GM18907 (cell line): ENCODE measurements around the gene LINGO1.

Source experiments
- ATAC-seq: cut with Tn5 transposase; IDR thresholded peaks from one replicate; pipeline ENCODE4 v1.9.1; 2021; ENCODE audit warnings: mild to moderate bottlenecking, moderate library complexity; ENCODE audit not compliant: unreplicated experiment

Gene LINGO1

DNA sequence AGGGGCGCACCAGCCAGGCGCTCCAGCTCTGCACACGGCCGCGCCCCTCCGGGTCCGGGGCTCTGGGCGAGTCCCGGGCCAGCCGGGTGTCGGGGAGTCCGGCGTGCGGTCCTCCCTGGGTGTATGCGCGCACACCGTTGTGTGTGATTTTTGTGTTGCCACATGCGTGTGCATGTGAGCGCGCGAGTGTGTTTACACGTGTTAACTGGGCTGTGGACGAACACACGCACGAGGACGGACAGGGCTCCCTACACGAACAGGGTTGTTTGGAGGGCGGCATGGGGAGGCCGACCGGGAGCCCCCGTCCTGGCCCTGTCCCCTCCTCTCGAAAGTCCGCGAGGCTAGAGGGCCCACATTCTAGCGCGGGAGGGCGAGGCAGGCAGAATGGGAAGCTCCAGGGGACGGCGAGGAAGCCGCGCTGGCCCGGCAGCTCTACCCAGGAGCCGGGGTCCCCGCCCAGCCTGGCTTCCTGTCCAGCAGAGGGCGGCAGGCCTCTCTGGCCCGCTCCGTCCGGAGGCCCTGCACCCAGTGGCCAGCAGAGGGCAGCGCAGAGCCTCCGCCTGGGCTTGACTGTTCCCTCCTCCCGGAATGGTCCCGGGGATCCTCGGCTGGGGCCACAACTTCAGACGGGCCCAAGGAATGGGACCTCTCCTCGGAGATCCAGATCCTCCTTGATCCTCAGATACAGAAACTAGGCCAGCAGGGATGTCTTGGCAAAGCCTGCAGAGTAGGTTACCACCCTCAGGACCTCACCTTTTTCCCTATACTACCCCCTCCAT lies 611 bp upstream of the LINGO1 start:
- ATAC-seq, result peak; percentile 69

DNA sequence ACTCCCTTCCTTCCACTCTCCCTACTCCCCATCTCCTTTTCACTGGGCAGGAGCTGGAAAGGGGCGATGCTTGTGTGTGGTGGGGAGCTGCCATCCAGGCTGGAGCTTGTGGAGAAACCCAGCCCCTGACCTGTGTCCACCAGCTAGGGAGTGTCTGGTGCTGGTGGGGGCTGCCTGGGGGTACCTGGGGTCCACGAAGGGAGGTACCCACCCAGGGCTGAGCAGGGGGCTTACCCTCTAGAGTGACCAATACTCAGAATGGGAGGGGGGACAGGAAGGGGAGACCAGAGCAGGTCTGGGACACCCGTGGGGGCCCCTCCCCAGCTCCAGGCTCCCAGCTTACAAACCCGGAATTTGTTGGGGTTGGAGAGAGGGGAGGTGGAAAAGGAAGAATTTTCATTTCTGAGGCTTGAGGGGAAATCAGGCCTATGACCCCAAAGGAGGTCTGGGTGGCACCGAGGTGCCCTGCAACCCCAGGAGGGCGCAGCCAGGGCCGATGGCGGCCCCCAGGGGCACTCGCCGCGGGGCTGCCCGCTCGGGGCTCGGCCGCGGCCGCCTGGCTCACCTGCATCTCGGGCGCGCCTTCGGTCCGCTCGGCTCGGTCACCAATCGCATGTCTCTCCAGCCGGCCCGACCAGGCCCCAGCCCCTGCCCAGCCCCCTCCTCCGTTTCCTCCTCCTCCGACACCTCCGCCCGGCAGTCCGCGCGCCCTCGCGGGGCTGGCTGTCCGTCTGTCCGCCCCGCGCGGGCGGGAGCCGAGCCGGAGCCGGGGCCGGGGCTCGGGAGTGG lies 773 bp downstream of the LINGO1 start:
- ATAC-seq, result no peak

DNA sequence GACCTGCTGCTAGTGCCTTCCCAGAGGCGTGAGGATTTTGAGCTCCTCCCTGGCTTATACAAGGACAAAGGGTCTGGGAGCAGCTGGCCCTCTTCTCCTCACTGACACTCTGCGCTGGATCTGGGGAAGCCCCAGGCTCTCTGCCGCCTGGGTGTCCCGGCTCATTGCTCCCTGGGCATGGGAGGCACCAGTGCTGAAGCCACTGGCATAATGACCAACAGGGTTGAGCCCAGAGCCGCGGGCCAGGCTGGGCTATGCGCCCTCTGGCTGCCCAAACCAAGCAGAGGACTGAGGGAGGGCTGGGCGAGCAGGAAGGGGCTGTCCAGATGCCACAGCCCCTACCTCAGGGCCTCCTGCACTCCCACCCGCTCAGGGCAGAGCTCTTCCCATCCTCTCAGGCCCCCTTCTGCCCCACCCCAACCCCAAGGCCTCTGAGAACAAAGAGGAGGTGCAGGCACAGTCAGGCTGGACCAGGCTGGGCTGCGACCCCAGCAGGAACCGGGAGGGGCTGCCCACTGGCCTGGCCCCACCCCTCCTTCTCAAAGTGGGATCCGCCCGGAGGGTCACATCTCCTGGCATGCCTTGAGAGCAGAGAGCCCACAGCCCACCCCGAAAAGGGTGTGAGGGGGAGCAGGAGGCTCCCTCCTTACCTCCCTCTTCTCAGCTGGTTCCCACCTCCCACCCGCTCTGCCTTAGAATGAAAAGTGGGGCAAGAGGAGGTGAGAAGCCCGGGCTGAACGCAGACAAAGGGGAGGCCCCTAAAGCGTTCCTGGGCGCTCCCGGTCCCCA lies 1.6 kb downstream of the LINGO1 start:
- no peak for ATAC-seq

DNA sequence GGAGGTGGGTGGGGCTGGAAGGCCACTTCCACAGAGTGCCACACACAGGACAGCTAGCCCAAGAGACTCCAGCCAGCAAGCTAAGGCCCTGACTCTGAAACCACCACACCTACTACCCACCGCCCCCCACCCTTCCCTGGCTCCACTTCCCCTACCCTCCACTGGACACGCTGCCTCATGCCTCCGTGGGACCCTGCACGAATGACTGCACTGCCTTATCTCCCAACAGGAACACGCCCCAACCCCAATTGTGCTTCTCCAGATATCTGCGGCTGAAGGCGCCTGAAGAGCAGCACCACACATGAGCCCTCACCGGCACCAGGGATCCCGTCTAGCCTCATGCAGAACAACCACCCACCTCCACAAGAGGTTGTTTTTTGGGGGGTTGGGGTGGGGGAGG lies 2.7 kb downstream of the LINGO1 start:
- no peak for ATAC-seq

DNA sequence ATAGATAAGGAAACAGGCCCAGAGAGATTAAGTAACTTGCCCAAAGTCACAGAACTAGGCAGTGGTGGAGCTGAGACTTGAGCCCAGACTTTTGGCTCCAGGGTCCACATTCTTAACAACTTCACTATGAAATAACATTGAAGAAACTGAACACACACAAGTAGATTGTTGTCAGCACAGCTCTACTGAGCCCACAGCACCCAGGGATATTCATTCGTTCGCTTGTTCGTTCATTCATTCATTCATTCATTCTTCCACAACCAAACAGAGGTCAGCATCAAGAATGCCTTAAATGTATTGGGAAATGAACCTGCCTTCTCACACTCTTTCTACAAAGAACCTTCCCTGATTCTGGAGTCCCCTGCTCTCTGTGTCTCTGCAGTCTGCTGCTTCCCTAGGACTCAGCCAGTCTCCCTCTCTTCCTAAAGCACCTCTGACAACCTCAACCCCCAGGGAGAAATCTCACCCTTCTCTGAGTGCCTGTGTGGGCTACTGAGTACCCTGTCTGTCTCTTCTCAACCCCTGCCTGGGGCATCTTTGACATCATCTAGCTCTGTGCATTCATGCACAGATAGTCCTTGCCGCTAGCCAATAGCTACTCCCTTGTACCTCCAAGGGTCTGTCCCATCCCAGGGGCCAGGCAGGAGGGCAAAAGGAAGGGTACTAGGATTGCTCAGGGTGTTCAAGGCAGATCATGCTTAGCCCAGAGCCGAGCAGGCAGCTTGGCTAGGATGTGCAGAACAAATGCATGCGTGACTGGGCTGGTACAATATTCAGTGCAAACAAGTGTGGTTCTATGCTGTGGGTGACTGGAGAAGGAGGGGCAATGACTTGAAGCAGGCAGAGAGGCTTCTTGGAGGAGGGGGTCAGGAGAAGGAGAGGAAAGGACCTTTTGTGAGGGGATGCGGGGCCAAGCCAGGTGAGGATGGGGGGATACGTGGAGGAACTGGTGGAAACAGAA lies 3.4 kb downstream of the LINGO1 start:
- no peak for ATAC-seq

DNA sequence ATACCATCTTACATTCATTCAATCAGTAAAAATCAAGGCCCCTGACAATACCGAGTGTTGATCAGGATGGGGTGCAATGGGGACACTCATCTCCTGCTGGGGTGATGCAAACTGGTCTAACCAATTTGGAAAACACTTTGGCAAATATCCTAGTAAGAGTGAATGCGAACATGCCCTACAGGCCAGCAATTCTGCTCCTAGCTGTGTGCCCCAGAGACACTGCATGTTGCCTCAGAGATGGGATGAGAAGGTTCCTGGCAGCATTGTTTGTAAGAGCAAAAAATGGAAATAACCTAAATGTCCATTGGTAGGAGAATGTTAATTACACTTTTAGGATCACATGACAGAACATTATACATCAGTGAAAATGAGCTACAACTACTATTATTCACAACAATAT lies 4.7 kb downstream of the LINGO1 start:
- no peak for ATAC-seq

DNA sequence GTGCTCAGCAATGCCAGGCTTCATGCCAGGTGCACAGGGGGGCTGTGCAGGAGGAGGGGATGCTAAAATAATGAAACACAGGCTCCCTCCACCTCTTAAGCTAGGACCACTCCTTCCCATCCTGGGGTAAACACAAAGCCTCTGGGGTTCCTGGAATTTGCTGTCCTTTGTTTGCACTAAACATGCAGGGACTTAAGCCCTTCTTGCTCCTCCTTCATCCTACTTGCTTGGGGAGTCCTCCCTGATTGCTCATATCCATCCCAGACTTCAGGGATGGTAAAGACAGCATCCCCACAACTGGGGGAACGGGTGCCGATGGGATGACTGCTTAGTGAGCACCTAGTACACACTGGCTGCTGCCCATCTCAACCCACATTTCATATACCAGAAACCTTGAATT lies 5.1 kb downstream of the LINGO1 start:
- ATAC-seq, result no peak

DNA sequence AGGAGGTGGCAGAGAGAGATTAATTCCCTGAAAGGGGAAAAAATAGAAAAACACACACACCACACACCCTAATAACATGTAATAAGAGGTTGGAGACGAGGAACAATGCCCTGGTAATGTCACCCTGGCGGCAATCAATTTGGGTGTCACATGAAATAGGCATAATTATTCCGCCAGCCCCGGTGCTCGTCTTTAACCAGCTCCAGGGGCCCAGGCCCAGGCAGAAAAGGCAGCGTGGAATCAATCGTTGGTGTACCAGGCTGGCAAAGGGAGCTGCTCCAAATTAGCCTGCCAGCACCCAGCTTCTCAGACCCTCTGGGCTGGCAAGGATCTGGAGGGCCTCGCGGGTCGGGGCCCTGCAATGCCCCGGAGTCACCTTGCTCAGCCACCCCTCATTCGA lies 5.6 kb downstream of the LINGO1 start:
- ATAC-seq, result no peak

DNA sequence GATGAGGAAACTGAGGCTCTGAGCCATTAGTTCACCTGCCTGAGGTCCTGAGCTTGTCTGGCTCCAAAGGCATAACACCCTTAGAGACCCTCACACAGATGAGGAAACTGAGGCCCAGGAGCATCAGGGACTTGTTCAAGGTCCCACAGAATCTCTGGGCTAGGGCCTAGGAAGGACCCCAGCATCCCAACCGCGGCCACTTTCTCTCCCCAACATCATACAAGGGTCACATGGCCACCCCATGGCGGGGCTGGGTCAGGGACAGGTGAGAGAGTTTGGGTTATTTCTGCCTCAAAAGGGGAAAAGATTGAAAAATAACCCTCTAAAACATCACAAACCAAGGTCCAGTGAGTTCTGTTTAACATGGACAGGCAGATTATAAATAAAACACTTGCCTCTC lies 6.7 kb downstream of the LINGO1 start:
- no peak for ATAC-seq

DNA sequence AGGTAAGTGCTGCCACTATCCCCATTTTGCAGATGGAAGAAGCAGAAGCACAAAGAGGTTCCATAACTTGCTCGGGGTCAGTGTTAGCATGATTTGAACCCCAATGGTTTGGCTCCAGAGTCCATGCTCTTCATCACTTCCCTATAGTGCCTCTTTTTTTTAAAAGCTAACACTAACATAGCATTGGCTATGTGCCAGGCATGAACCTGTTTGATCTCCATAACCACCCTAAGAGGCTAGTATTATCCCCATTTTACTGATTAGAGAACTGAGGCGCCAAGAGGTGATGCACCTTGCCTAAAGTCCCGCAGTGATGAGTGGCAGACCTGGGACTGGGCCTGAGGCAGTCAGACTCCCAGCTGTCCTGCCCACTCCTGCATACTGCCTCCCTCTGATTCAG lies 7.3 kb downstream of the LINGO1 start:
- no peak for ATAC-seq

DNA sequence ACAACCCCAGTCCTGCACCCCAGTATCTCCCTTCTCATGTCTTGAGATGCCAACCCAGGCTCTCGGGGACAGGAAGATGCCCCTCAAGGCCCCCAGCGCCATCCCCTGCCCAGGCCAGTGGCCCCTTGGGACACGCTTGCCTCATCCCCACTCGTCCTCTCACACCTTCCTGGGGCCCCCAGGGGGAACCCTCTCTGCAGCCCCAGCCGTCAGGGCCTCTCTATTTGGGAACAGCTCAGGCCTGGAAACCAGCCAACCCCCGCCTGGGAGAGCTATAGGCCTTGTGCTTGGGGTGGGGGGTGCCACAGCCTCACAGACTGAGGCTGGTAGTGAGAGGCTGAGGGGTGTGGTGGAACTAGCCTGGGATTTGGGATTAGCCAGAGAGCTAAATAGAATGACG lies 7.8 kb downstream of the LINGO1 start:
- ATAC-seq, result no peak

DNA sequence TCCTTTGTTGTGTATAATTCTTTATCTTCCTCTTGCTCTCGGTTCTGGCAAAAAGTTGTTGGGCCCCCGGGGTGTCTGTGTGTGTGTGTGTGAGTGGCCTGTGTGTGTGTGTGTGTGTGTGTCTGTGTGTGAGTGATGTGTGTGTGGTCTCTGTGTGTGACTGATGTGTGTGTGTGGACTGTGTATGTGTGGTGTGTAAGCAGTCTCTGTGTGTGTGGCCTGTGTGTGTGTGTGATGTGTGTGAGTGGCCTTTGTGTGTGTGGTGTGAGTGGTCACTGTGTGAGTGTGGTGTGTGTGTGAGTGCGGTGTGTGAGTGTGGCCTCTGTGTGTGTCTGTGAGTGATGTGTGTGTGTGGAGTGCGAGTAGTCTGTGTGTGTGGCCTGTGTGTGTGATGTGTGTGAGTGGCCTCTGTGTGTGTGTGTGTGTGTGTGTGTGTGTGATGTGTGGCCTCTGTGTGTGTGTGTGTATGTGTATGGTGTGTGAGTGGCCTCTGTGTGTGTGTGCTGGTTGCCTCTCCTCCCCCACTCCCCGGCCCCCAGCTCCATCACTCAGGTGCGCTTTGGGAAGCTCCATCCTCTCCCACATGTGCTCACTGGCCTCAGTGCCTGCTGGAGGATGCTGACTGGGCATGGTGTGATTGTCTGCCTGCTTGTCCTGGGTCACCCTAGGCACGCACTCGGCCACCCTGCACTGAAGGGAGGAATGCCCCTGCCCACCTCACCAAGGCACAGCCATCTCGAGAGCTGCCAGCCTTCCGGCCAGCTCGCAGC lies 8.8 kb downstream of the LINGO1 start:
- ATAC-seq, result no peak

DNA sequence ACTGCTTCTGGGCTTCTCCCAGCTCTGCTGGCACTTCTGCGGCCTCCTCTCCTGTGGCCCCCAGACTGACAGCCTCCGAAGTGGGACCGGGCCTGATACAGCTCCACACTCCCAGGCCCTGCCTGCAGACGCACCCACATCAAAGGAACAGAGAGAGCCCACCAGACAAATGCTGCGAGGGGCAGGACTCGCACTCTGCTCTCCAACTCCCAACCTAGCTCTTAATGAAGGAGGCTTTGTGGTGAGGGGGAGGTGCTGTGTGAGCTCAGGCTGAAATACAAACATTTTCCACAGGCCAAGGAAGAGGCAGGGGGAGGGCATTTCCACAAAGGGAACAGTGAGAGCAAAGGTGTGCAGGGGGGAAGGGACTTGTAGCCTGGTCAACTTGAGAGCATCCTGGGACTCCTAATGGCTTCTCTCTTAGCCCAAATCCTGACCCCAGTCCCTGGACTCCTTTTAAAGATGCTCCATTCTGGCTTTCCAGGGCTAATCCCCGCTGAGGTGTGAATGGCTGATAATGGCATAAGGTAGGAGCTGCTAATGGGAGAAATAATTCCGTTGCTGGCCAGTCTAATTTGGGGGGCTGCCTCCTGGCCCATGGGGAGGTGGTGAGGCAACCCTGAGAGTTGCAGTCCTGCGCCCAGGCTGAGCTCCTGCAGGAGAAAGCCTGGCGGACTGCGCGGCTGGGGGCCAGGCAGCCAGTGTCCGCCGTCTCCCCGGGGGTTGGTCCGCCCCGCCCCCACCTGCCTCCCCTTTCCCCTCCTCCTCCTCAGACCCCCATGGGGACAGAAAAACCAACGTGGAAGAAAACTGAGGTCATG lies 9.6 kb downstream of the LINGO1 start:
- ATAC-seq, result no peak

DNA sequence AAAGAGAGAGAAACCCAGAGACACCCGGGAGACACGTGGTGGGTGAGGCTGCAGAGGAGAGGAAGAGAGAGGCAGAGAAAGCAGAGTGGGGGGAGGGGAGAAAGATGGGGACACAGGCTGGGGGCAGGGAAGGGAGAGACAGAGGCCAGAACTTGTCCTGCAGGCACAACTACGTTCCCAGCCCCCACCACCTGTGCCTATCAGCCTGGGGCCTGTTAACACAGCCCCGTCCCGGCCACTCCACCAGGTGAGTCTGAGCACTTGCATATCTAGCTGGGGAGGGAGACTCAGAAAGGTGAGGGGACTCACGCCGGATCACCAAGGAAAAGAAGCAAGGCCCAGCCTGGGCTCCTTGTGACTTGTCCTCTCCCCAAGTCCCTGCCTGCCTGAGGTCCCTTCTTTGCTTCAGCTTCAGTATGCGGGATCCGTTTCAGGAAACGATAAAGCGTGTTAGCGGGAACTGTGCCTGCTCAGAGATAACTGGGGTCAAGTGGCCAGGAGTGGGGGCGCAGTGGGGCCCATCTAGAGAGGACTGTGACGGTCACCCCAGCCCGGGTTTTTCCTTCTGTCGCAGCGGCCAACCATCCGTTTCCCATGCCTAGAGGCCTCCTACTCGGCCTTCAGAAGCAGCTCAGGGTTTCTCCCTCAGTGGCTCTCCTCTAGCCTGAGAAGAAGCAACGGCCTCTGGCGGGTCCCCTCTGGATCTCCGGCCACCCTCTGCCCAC lies 10.3 kb downstream of the LINGO1 start:
- ATAC-seq, result no peak

DNA sequence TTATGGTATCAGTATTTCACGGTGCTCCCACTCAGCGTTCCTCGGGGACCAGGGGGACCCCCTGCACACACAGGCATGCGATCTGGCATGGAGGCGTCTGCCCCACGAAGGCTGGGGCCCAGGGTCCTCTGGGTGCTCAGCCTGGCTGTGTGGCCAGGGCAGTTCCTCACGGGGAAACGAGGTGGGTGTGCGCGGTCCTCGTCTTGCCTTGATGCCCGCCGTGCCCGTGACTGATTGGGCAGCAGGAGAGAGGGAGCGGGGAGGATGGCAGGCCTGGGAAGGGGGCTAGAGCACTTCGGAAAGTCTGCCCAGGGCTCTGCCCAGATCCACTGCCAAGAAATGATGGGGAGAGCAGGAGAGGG lies 10.9 kb downstream of the LINGO1 start:
- ATAC-seq, result no peak

DNA sequence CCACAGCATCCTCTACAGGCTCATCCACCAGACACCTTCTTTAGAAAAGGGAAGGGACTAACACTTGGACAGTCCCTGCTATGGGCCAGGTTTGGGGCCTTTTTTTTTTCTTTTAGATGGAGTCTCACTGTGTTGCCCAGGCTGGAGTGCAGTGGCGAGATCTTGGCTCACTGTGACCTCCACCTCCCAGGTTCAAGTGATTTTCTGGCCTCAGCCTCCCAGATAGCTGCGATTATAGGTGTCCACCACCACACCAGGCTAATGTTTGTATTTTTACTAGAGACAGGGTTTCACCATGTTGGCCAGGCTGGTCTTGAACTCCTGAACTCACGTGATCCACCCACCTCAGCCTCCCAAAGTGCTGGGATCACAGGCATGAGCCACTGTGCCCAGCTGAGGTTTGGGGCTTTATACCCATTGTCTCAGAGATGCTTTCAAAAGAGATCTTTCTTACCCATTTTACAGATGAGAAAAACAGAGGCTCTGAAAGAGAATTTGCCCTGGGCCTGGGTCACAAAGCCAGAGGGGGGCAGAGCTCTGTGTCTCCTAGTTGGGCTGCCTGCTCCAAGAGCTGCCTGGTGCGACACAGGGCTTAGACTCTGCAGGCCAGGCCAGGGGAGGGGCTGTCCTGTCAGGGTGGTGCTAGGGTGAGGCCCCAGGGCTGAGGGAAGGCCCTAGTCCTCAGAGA lies 11.6 kb downstream of the LINGO1 start:
- no peak for ATAC-seq

DNA sequence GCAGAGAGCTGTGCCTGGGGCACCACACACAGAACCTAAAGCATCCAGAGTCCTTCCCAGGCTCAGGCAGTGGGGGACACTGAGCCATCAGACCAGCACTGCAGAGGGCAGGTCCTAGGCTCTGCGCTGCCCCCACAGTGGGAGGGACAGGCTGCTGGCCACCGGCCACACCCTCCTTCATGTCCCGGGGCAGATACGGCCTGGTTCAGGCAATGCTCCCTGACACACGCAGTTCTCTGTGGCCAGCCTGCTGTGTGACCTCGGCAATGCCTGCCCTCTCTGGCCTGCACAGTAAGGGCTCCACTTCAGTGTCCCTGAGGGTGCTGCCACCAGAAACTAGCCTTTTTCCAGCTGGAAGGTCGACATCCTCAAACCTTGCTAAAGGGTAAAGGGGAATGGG lies 12.4 kb downstream of the LINGO1 start:
- ATAC-seq, result no peak

DNA sequence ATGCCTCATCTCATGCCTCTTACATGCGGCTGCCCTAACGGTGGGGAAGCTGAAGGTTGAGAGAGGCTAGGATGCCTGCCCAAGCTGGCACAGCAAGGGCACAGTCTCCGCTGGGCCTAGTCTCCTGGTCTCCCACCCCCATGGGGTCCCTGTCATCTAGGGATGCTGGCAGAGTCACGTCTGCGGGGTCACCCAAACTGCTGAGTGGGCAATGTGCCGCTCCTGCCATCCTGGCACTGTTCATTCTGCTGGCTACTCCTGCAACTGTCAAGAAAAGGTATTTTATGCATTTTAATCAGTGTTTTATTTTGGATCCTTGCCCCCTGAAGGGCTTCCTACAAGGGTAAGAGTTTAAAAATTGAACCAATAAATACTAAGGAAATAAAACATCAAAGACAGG lies 12.8 kb downstream of the LINGO1 start:
- ATAC-seq, result no peak
